GM19452 (cell line): ENCODE measurements around the gene GREB1.

Experiments
- ATAC-seq: cut with Tn5 transposase; IDR thresholded peaks from one replicate; pipeline ENCODE4 v1.9.1; 2021; ENCODE audit not compliant: unreplicated experiment

GREB1 gene

DNA sequence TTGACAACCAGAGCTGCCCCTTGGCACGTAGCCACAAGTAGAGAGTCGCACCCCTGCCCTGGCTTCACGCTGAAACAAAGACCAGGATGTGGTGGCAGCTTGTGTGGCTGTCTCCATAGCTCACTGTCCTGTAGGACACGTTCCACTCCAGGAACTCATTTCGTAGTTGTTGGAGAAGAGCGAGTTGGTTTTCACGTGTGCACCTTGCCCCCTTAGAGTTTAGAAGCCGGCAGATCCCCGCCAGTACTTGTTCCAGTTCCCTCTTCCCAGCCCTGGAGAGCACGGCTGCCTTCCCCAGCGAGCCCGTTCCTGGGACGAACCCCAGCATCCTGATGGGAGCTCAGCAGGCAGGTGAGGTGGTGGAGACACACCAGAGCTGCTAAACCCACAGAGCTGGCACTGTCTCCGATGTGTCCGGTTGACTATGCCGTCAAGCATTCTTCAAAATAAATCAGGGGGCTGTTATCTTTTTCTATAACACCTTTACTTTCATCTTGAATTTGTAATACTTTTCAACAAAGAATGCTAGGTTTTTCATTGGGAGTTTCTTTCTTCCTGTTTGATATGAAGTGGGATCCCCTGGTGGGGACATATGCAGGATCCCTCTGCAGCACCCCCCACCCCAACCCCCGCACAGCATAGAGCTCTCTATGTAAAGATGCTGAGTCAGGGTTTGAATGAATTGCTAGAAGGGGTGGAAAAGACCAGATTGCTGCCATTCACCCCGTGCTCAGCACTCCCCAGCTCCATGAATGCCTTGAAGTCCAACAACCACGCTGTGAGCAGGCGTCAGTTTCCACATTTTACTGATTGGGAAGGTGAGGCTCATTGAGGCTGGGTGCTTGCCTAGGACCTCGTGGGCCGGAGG, 44.5 kb downstream of the GREB1 start:
- no peak for ATAC-seq

DNA sequence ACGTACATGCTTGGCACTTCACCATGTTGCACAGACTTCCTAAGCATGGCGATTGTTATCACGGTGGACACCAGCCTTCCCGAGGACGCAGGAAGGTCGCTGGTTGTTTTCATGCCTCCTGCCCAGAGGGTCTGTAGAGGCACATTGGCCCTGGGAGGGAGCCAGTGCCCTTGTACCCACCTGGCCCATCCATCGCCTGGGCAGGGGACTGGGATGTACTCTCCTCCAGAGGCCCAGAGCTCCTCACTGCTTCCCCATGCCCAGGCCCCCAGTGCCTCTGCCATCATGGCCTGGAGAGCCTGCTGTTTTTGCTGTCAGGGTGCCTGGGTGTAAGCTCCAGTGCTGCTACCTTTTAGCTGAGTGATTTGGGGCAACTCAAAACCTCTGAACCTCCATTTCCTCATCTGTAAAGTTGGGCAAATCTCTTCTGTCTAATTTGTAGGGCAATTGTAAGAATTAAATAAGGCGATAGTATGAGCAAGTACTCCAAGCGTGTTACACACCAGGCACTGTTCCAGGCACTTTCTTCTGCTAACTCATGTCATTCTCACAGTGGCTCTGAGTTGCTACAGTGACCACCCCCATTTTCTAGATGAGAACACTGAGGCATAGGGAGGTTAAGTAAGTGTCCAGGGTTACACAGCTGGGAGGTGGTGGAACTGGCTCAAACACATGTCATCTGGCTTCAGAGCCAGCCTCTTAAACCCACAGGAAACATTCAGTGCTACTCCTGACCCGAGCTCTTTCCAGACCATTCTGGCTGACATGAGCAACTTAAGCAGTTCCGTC, 45.3 kb downstream of the GREB1 start:
- ATAC-seq, result no peak

DNA sequence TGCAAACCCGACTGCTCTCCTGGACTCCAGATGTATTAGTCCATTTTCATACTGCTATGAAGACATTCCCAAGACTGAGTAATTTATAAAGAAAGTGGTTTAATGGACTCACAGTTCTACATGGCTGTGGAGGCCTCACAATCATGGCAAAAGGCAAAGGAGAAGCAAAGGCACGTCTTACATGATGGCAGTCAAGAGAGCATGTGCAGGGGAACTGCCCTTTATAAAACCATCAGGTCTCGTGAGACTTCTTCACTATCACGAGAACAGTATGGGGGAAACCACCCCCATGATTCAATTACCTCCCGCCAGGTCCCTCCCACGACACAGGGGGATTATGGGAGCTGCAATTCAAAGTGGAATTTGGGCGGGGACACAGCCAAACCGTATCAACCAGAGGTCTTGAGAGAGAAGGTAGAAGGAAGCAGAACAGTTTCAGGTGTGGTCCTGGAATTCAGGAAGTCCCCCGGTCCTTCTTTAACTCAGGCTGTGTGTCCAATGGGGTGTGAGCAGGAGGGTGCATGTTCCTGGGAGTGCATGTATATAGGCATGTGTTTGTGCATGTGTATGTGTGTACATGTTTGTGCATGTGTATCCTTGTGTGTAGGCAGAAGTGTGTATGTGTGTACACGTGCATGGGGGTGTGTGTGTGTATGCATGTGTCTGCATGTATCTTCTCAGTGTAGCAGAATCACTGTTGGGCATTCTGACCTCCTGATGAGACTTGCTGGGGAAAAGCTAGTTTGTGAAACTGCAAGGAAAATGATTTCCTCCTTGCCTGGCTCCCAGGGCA, 46.2 kb downstream of the GREB1 start:
- ATAC-seq, result no peak

DNA sequence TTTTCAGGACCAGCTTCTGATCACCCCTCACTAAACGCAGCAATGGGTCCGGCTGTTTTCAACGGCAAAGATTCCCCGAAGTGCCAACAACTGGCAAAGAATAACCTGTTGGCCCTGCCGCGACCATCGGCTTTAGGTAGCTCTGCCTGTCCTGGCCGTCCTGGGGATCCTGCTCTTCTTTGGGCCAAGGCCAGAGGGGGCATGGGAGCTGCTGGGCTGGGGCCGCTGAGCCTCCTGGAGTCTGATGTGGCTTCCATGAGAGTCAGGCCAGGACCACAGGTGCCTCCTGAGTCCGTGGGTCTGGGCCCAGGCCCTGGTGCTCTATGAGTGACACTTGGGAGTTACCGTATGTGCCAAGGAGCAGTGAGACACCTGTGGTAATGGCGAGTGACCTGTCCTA, 46.9 kb downstream of the GREB1 start:
- no peak for ATAC-seq

DNA sequence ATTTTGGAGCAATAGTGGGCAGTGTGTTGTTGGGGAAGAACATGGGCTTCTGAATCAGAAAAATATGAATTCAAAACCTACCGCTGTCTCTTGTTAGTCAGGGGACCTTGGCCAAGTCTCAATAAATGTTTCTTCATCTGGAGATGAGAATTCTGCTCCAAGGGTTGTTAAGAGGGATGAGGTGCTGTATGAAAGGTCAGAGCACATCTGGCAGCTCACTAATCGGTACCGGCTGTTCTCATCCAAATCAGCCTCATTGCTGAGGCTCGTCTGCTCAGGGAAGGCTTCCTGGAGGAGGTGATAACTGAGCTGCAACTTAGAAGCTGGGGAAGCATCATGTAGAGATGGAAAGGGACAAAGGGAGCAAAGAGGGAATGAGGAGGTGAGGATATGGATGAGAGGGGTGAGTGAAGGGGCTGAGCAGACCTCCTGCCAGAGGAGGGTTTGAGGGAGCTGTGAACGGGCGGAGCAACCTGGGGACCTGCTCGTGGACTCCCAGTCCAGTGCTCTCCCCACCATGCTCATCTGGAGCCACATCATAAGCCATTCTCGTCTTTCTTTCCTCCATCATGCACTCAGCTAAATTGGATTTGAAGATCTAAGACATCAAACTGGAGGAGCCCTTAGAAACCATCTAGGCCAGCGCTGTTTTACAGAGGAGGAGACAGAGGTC, 47.4 kb downstream of the GREB1 start:
- ATAC-seq, result no peak

DNA sequence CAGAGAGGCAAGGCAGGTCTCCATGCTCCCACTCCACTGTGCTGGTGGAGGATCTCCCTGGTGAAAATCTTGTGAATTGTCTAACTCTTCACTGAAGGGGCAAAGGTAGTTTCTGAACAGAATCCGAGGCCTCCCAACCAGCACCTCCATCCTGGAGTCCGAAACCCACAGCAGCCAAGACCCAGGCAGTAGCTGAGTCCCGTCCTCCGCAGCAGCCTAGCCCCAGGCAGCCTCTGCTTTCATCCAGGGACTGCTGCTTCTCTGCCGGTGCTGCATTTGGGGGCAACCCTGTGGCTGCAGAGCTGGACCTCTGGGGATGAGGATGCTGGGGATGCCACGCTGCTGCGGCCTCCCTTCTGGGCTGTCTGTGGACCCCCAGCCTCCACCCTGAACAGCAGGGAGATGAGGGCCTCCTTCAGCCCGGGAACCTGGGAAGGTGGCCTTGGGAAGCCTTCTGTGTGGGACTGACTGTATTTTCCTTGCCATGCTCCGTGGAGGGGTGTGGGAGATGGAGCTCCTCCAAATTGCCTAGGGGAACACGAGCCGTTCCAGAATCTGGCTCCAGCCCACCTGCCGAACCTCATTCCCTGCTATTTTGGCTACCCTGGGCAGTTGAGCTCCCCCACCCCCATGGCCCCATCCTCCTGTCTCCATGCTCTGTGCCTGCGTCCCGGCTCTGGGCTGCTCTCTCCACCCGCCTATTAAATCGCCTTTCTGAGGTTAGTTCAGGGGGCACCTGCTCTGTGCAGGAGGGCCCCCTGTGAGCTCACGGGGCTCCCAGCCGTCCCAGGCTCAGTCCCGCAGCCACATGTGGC, 48.2 kb downstream of the GREB1 start:
- ATAC-seq, result no peak

DNA sequence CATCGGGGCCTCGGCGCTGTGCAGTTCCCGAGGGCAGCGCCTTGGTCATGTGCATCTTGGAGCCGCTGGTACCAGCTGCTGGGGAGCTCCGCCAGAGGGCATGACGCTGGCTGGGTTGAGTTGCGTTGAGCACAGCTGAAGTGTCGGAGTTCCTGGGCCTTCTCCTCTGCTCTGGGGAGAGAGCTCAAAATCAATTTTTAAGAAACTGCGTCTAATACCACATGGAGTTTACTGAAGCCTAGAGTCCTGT, 48.7 kb downstream of the GREB1 start:
- ATAC-seq, result no peak

DNA sequence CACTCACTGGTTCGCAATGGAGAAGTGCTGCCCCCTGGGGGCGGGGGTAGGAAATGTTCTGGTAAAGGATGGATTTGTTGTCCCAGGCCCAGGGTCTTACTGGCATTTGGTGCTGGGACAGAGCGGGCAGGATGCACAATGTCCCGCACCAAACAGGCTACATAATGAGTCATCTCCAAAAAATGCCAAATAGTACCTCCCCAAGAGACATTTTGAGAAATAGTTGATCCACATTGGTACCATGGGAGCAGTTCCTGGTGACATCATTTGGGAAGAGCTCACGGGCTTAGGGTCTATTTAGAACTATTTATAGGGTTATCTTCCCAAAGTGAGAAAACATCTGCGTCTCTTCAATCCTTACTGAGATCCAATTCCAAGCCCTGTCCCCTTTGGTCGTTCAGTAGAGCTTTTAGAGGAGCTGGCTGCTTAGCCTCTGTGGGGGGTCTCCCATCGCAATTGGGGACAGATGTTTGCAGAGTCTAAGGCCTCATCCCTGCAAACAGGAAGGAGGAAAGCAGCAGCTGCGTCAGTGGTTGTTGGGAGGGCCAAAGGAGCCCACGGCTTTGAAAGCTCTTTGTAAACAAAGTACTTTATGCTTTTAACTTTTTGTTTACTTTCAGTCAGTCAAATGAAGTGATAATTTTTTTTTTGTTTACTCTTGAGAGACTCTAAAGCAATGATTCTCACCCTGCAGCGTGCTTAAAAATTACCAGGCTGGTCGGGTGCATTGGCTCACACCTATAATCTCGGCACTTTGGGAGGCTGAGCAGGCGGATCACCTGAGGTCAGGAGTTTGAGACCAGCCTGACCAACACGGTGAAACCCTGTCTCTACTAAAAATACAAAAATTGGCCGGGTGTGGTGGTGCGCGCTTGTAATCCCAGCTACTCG, 49.3 kb downstream of the GREB1 start:
- no peak for ATAC-seq

DNA sequence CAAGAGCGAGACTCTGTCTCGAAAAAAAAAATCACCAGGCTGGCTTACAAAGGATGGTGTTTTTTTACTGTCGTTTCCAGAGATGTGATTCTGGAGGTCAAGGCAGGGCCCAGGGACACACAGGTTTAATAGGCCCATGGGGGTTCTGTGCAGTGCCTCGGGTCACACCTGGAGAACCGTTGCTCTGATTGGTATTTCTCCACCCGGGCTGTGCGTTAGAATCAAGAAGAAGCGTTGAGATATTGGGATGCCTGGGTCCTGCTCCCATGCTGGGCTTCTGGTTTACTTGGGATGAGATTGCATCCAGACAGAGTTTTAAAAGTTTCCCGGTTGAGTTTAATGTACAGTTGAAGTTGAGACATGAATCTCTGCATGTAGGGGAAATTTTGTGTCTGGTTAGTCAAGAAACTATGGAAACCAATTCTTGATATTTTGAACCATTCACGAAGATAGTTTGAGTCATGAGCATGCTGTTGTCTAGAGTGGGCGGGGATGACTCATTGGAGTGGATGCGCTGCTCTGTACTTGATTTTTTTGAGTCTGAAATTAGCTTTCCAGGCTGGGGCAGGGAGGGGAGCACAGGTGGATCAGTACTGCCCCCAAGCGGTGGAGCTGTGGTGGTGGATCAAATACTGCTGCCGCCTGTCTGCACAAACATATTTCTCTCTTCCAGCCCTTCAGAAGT, 50.1 kb downstream of the GREB1 start:
- ATAC-seq, result peak; percentile 76

DNA sequence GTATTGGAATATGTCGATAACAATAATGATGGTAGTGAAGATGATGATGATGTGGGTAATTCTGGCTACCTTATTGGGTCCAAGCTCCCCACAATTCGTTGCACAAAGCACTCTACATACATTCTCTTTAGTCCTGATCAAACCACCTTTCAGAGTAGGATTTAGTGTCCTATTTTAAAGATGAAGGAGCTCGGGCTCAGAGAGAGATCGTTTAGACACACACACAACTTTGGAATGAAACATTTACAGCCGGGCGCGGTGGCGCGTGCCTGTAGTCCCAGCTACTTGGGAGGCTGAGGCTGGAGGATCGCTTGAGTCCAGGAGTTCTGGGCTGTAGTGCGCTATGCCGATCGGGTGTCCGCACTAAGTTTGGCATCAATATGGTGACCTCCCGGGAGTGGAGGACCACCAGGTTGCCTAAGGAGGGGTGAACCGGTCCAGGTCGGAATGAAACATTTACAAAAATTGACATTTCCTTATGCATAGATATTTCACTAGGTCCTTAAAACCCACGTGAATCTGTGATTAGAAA, 50.7 kb downstream of the GREB1 start:
- ATAC-seq, result no peak

DNA sequence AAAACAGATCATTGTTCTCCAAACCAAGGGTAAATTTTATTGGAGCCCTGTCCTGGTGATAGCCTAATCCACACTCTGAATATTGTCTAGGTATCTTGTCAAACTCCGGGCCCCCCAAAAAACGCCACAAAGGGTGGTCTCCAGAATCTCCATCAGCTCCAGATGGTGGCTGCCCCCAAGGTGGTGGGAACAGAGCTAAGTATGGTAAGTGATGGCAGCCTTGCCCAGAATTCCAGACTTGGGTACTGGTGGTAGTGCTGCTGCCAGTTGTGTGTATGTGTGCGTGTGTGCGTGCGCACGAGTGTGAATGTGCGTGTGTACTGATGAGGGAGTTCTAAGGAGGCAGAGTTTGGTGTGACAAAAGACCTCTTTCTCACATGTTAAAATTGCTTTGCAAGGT, 51.2 kb downstream of the GREB1 start:
- no peak for ATAC-seq

DNA sequence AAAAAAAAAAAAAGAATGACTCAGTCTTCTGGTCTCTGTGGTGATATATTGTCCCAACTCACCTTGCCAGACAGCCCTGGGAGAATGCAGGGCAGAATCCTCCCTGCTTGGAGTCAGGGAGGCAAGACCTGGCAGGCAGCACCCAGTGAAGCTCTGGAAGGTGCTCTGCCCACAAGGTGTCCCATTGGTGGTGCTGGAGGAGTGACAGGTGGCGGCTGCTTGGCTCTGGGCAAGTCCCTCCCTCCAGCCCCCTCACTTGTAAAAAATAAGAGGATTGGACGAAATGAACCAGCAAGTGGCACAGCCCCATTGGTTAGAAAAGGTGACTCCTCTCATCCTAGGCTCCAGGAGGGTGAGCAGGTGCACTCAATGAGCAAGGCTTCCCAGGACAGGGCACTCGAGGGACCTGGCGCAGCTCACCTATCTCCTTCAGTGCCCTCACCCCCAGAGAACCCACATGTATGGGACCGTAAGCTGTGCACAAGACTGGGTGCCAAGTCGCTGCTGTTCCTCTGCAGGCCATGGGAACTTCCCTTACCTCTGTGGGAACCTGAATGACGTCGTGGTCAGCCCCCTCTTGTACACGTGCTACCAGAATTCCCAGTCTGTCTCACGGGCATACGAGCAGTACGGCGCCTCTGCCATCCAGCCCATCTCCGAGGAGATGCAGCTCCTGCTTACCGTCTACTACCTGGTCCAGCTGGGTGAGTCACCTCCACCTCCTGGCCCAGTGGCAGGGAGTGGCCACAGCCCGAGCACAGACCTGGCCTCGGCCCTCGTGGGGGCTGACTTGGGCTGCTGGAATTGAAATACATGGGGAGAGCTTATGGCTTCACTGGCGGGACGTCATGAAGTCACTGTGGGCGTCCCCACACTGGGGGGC, 54.6 kb downstream of the GREB1 start:
- ATAC-seq, result no peak

DNA sequence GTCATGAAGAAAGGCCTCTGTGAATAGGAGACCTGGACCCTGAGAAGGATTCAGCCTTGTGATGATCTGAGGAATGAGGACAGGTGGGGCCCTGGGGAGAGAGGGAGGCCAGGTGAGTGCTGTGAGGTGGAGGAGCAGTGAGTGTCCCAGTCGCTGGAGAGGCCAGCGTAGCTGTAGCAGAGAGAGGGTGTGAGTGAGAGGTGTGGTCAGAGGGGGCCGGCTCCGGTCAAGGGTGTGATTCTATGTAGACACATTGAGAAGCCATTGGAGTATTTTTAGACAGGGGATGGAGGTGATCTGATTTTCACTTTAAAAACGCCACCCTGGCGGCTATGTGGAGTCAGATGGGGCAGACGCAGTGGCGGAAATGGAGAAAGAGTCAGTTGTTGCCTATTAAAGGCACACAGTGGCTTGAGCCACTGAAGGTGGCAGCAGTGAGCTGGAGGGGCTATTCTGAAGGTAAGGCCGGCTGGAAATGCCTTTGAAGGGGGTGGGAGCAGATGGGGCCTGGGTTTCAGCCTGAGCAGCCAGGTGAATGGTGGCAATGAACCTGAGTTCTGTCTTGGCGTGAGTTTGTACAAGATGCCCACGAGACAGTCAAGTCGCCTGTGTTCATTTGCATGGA, 55.6 kb downstream of the GREB1 start:
- ATAC-seq, result no peak

DNA sequence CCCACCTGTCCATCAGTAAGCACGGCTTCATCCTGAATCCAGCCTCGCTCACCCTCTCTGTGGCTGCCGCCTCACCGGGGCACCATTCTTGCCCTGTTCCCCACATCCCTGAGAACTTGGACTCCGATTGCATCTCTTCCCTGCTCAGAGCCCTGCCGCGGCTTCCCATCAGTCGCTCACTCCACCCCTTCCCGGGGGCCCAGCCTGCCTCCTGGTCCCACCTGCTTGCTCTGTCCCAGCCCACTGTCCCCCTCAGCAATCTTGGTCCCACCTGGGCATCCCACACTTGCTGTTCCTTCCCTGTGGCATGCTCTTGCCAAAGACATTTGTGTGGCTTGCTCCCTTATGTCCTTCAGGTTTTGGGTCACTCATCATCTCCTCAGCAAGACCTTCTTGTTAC, 56.3 kb downstream of the GREB1 start:
- ATAC-seq, result no peak

DNA sequence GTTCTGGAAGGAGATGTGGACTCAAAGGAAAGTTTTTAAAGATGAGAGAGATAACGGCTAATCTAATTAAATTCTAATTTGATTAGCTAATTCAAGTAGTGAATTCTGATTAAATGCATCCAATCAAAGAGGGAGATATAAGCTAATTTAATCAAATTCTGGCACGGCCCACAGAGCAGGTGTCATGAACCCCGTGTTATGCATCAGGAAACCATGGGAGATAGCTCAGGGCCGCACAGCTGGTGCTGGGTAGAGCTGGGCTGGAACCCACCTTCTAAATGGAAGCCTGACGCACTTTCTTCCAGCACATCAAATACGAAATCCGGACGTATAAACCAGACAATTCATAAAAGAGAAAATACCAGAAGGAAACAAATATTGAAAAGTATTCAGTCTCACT, 57.2 kb downstream of the GREB1 start:
- ATAC-seq, result no peak

DNA sequence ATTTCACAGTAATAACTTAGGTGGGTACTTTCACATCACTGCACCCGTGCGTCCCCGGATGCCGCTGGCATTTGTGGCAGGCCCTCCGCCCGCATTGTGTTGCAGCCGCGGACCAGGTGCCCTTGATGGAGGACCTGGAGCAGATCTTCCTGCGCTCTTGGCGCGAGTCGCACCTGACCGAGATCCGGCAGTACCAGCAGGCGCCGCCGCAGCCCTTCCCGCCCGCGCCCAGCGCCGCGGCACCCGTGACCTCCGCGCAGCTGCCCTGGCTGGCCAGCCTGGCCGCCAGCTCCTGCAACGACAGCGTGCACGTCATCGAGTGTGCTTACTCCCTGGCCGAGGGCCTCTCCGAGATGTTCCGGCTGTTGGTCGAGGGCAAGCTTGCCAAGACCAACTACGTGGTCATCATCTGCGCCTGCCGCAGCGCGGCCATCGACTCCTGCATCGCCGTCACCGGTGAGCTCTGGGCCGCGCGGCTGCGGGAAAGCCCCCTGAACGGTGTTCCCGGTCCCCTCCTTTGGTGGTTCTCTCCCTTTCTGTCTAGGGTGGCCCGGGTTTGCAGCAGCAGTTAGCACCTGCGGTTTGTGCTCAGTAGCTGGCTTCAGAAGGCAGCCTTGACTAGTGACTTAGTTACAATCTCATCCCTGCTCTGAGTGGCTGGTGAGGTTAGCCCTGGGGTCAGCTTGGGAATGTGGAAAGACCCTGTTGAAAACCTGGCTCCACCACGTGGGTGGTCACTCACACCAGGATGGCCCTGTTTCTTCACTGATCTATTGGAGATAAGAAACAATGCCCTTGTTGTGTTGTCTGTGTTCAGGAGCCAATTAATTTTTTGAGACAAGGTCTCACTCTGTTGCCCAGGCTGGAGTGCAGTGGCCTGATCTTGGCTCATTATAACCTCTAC, 59.1 kb downstream of the GREB1 start:
- ATAC-seq, result no peak
